Measurements from ENCODE around the gene SORBS1.

DNA sequence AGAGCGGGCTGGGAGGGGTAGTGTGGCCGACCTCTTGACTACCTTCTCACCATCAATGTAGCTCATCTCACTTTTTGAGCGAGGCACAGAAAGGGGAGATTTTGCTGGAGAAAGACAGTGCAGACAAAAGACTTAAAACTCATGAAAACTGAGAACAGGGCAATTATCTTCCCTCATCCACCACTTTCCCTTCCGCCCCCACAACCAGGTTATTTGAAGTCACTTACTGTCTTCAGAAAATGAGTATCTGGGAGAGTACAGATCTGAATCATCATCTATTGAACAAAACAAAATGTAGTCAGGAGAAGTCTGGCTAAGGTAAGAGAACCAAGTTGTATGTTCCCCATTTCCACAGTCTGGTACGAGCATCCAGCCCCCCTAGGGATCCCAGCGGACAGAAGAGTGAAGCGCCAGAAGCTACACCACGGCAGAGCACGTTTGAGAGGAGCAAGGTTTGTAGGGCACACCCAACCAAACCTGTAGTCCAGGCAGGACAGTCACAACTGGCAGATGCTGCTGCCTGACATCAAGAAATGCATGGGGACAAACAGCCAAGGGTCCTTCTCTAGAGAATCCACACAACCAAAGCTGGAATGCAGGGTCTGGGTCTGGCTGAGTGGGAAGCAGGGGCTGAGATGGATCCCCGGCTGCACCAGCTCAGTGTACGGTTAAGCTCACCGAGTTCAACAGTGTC lies 177.0 kb downstream of the SORBS1 start:
- TF ChIP-seq JUND (IDR thresholded peaks at IDR 0.05) (no peak), TAF1 (conservative IDR thresholded peaks at IDR 0.05) (no peak), GABPA (IDR thresholded peaks at IDR 0.05 in 1 of 2, conservative IDR thresholded peaks at IDR 0.05 in 1 of 2) (no peak), SP1 (IDR thresholded peaks at IDR 0.05) (no peak), RXRA (IDR thresholded peaks at IDR 0.05) (no peak)
- TF ChIP-seq, protein P1, sequence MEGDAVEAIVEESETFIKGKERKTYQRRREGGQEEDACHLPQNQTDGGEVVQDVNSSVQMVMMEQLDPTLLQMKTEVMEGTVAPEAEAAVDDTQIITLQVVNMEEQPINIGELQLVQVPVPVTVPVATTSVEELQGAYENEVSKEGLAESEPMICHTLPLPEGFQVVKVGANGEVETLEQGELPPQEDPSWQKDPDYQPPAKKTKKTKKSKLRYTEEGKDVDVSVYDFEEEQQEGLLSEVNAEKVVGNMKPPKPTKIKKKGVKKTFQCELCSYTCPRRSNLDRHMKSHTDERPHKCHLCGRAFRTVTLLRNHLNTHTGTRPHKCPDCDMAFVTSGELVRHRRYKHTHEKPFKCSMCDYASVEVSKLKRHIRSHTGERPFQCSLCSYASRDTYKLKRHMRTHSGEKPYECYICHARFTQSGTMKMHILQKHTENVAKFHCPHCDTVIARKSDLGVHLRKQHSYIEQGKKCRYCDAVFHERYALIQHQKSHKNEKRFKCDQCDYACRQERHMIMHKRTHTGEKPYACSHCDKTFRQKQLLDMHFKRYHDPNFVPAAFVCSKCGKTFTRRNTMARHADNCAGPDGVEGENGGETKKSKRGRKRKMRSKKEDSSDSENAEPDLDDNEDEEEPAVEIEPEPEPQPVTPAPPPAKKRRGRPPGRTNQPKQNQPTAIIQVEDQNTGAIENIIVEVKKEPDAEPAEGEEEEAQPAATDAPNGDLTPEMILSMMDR (IDR thresholded peaks at IDR 0.05; ENCODE audit: low read depth, low read length, missing input control), result no peak
- TF ChIP-seq, protein P2, sequence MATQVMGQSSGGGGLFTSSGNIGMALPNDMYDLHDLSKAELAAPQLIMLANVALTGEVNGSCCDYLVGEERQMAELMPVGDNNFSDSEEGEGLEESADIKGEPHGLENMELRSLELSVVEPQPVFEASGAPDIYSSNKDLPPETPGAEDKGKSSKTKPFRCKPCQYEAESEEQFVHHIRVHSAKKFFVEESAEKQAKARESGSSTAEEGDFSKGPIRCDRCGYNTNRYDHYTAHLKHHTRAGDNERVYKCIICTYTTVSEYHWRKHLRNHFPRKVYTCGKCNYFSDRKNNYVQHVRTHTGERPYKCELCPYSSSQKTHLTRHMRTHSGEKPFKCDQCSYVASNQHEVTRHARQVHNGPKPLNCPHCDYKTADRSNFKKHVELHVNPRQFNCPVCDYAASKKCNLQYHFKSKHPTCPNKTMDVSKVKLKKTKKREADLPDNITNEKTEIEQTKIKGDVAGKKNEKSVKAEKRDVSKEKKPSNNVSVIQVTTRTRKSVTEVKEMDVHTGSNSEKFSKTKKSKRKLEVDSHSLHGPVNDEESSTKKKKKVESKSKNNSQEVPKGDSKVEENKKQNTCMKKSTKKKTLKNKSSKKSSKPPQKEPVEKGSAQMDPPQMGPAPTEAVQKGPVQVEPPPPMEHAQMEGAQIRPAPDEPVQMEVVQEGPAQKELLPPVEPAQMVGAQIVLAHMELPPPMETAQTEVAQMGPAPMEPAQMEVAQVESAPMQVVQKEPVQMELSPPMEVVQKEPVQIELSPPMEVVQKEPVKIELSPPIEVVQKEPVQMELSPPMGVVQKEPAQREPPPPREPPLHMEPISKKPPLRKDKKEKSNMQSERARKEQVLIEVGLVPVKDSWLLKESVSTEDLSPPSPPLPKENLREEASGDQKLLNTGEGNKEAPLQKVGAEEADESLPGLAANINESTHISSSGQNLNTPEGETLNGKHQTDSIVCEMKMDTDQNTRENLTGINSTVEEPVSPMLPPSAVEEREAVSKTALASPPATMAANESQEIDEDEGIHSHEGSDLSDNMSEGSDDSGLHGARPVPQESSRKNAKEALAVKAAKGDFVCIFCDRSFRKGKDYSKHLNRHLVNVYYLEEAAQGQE (IDR thresholded peaks at IDR 0.05), result no peak
- TF ChIP-seq, protein P3, sequence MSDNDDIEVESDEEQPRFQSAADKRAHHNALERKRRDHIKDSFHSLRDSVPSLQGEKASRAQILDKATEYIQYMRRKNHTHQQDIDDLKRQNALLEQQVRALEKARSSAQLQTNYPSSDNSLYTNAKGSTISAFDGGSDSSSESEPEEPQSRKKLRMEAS (IDR thresholded peaks at IDR 0.05), result no peak

Data from liver (tissue), 3 donors.